Mononuclear cell (primary cell): ENCODE measurements around the gene SLC34A3. TPM values are rescaled to one million over a fixed set of nuclear protein-coding genes. Genes with fewer than 3 reads are reported as not detected.
A peak's percentile ranks its signal among the peaks of the same experiment; 100 is the strongest.

Source experiments
- H3K27me3 ChIP-seq: 2 replicates; pipeline ENCODE4 v1.6.0; 2011; ENCODE audit warnings: low read length, control low read depth; ENCODE audit not compliant: insufficient read depth
- H3K4me1 ChIP-seq: 2 replicates; pipeline ENCODE4 v1.5.1; 2011; ENCODE audit warnings: mild to moderate bottlenecking, low read length, control low read depth; ENCODE audit not compliant: insufficient read depth
- H3K4me3 ChIP-seq: 2 replicates; pipeline ENCODE4 v1.5.1; 2011; ENCODE audit warnings: mild to moderate bottlenecking, low read length, moderate library complexity
- H3K9me3 ChIP-seq: 2 replicates; pipeline ENCODE4 v1.5.1; 2011; ENCODE audit warnings: low read depth, mild to moderate bottlenecking, control low read depth, low read length
- total RNA-seq: library from RNA; depleted of rRNA; stranded (reverse); fragments of >200 nt; gene quantifications from one replicate; pipeline ENCODE4 v1.2.3, GENCODE V29; 2012

Gene SLC34A3
- total RNA-seq, 1 donor, result not detected

GRCh38 chr9:137273611-137274320, 43.1 kb downstream of the SLC34A3 start:
- no peaks in the 10 kb centered on the region for H3K9me3 ChIP-seq
- peaks cover 46% of the 10 kb centered on the region for H3K4me1 ChIP-seq
- H3K27me3 ChIP-seq, result no peaks in the 10 kb centered on the region
- H3K4me3 ChIP-seq, result no peak overlapping the region

DNA sequence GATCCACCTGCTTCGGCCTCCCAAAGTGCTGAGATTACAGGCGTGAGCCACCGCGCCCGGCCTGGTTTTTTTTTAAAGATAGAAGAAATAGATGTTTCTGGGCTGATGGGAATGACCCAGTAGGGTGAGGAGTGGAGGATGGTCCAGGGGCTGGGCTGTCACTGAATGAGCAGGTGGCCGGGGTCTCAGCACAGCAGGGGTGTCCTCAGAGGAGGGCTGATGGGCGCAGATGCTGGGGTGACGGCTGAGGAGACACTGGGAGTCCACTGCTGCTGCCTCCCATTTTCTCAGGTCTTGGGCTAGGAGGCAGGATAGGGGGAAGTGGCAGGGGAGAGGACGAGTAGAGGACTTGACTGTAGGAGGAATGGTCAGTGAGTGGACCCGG, 44.5 kb downstream of the SLC34A3 start:
- Histone ChIP-seq H3K27me3 (no peaks in the 10 kb centered on the region), H3K9me3 (no peaks in the 10 kb centered on the region), H3K4me3 (no peak overlapping the region), H3K4me1 (peaks cover 54% of the 10 kb centered on the region)

GRCh38 chr9:137275588-137276472, 45.1 kb downstream of the SLC34A3 start:
- H3K4me3 ChIP-seq, result no peak overlapping the region
- peaks cover 60% of the 10 kb centered on the region for H3K4me1 ChIP-seq
- H3K27me3 ChIP-seq, result no peaks in the 10 kb centered on the region
- H3K9me3 ChIP-seq, result no peaks in the 10 kb centered on the region

DNA sequence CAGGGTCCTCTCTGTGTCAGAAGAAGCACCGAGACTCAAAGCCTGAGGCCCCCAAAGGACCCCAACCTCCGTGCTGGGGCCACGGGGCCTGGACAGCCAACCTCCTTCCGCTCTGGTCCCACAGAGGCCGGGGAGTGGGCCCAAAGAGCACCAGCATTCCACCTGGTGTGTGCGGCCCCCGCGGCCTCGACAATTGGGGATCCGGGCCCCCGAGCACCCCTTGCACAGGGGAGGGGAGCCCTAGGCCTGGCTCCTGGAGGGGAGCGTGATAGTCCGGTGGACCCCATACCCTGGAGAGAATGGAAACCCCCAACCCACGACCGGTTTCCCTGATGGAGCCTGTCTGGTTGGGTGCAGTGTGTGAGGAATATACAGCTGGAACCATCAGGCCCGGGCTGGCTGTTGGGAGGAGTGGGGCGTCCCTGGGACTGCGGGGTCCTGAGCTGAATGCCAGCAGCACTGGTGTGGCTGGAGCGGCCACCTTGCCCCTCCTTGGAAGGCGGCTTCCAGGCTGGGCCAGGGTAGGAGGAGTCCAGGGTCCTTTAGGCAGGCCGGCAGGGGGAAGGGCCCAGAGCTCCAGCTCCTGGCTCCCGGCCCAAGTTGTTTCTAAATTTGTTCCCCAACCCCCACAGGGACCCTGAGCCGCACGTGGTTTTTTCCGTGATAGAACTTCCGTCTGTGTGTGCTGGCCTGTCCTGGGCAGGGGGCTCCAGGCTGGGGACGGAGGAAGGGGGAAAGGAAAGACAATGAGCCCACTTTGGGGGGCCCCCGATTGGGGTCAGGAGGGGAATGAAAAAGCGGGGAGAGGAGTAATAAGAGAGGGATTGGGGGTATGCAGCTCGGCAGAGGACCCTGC, 46.0 kb downstream of the SLC34A3 start:
- Histone ChIP-seq H3K4me3 (peak overlapping the region; percentile 81), H3K27me3 (no peaks in the 10 kb centered on the region), H3K4me1 (peaks cover 64% of the 10 kb centered on the region), H3K9me3 (no peaks in the 10 kb centered on the region)

DNA sequence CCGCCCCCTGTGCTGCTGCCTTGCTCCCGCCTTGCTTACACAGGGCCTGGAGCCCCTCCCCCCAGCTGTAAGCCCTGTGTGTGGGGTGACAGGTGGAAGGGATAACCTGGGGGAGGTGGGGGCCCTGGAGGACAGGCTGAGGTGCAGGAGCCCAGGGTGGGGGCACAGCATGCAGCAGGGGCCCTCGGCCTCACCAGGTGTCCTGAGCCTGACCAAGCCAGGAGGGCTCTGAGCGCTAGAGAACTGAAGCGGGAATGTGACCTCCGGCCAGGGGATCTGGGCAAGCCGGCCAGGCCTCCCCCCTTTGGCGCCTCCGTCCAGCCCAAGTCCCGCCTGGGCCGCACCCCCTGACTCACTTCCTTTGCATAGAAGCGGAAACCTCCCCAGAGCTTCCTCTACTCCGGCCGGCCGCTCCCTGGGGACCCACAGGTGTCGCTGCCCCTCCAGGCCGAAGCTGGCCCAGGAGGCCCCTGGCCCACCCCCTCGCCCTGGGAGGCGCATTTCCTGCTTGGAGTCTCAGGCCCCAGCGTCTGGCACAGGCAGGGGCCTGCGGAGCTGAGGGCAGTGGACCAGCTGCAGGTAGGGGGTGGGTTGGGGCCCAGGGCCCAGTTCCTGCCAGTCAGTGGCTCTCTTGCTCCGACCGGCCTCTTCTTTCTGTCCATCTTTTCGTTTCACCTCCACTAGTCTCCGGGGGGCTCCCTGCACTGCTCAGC, 46.8 kb downstream of the SLC34A3 start, which contains the start of gene TOR4A:
Gene TOR4A, plus strand, starts transcription at position 398 of the 713 bp plus-strand sequence. CDS start 964 bp downstream, outside the sequence.
- Histone ChIP-seq H3K4me1 (peaks cover 60% of the 10 kb centered on the region), H3K27me3 (no peaks in the 10 kb centered on the region), H3K4me3 (peak within 1 kb of the TSS; percentile 81), H3K9me3 (no peaks in the 10 kb centered on the region)

DNA sequence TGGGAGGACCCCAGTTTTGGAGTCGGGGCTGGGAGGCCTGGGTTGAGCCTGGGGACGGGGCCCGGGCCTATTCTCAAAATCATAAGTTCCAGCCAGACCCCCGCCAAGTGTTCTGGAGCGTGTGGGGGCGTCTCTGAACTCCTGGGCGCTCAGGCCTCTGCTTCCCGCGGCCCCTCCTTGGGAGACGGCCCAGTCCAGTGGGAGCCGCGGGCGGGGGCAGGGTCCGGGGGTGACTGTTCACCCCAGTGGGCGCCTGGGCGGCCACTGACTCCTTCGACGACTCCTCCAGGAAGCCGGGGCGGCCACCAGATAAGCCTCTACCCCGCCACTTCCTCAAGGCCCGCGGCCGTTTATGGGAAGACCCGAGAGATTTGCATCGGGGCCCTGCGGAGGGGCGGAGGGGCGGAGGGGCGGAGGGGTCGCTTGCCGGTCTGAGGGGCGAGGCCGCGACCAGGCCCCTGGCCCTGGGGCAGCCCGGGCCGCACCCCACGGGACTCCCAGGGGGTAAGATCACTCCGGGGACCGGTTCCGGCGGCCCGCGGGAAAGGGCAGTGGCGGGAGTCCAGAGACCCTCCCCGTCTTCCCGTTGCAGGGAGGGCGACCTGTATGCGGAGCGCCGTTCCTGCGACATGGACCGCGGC, 47.5 kb downstream of the SLC34A3 start:
- Histone ChIP-seq H3K4me1 (peaks cover 65% of the 10 kb centered on the region), H3K9me3 (no peaks in the 10 kb centered on the region), H3K27me3 (no peaks in the 10 kb centered on the region), H3K4me3 (peak overlapping the region; percentile 81)

- H3K4me1 ChIP-seq, result peaks cover 65% of the 10 kb centered on the region
- H3K4me3 ChIP-seq, result peak overlapping the region; percentile 81
- no peaks in the 10 kb centered on the region for H3K27me3 ChIP-seq
These were observed 48.3 kb downstream of the SLC34A3 start for GRCh38 chr9:137278721-137279711.

GRCh38 chr9:137279741-137280473, 49.2 kb downstream of the SLC34A3 start:
- Histone ChIP-seq H3K27me3 (no peaks in the 10 kb centered on the region), H3K4me1 (peaks cover 65% of the 10 kb centered on the region), H3K9me3 (no peaks in the 10 kb centered on the region), H3K4me3 (no peak overlapping the region)

More at GRCh38 chr9:137278721-137279711, 48.3 kb downstream of the SLC34A3 start:
- no peaks in the 10 kb centered on the region for H3K9me3 ChIP-seq

GRCh38 chr9:137280474-137281344, 50.0 kb downstream of the SLC34A3 start:
- H3K9me3 ChIP-seq, result no peaks in the 10 kb centered on the region
- H3K27me3 ChIP-seq, result no peaks in the 10 kb centered on the region
- H3K4me3 ChIP-seq, result no peak overlapping the region
- H3K4me1 ChIP-seq, result peaks cover 64% of the 10 kb centered on the region

DNA sequence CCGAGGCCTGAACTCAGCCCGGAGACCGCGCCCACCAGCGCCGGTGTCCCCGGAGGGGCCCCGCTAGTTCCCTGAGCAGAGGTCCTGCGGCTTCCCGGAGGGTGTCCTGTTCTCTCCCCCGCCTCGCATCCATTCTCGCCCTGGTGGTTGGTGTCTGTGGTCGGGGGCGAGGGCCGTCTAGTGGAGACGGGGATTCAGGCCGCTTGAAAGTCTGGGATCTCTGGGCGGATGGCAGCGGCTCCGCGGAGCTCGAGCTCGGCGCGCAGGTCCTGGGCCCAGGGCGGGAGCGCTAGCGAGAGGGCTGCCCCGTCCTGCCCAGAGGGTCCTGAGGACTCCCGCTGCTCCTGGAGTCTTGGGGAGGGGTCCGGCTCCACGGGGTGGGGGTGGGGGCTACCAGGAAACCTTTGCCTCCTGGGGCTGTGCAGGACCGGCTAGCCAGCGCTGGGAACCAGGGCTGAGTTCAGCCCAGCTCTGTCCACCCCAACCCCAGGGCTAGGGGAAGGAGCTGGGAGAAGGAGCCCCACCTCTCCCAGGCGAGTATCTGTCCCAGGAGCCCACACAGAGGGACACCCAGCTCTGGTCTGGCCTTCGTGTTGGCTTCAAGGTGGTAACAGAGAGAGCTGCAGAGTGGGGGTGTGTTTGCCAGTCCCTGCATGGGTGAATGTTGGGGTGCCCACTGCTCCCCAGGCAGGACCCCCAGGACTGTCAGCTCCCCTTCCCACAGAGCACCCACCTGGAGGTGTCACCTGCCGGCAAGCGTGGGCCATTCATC, 50.8 kb downstream of the SLC34A3 start:
- H3K4me1 ChIP-seq, result peaks cover 62% of the 10 kb centered on the region
- H3K27me3 ChIP-seq, result no peaks in the 10 kb centered on the region
- no peaks in the 10 kb centered on the region for H3K9me3 ChIP-seq
- no peak overlapping the region for H3K4me3 ChIP-seq
